OCI-LY1 (cell line): Measurements from ENCODE around the gene DHX29.

ENCODE experiments used
- H2AFZ ChIP-seq: fragments of 200-600 bp; sonication (generic), shearing (Covaris generic); 2 replicates; pipeline ENCODE4 v1.6.0; 2014; ENCODE audit warnings: antibody characterized with exemption, mild to moderate bottlenecking, low read length
- H3F3A ChIP-seq: fragments of 200-600 bp; sonication (generic), shearing (Covaris generic); 2 replicates; pipeline ENCODE4 v1.6.0; 2014; ENCODE audit warnings: mild to moderate bottlenecking, antibody characterized with exemption, low read length, moderate library complexity; ENCODE audit not compliant: insufficient read depth
- H3K27ac ChIP-seq: fragments of 200-600 bp; sonication (generic); 2 replicates; pipeline ENCODE4 v1.5.1; 2014; ENCODE audit warnings: low read length, mixed run types, mild to moderate bottlenecking, low read depth; ENCODE audit not compliant: poor library complexity, severe bottlenecking
- H3K27me3 ChIP-seq: fragments of 200-600 bp; sonication (generic); 2 replicates; pipeline ENCODE4 v1.6.0; 2014; ENCODE audit warnings: antibody characterized with exemption, mild to moderate bottlenecking, low read length, moderate library complexity; ENCODE audit not compliant: insufficient read depth
- H3K36me3 ChIP-seq: fragments of 200-600 bp; sonication (generic); 2 replicates; pipeline ENCODE4 v1.6.1; 2014; ENCODE audit warnings: mild to moderate bottlenecking, antibody characterized with exemption, low read length, moderate library complexity, mixed read lengths; ENCODE audit not compliant: insufficient read depth
- H3K4me1 ChIP-seq: fragments of 200-600 bp; sonication (generic); 2 replicates; pipeline ENCODE4 v1.5.1; 2014; ENCODE audit warnings: mild to moderate bottlenecking, low read length, moderate library complexity; ENCODE audit not compliant: insufficient read depth, severe bottlenecking
- H3K4me2 ChIP-seq: fragments of 200-600 bp; sonication (generic), shearing (Covaris generic); 2 replicates; pipeline ENCODE4 v1.6.1; 2014; ENCODE audit warnings: low read length
- H3K4me3 ChIP-seq: fragments of 200-600 bp; sonication (generic); 2 replicates; pipeline ENCODE4 v1.5.1; 2014; ENCODE audit warnings: low read length, low read depth, mild to moderate bottlenecking, mixed read lengths; ENCODE audit not compliant: poor library complexity, severe bottlenecking
- H3K79me2 ChIP-seq: fragments of 200-600 bp; shearing (Covaris generic); 2 replicates; pipeline ENCODE4 v1.6.1; 2016; ENCODE audit warnings: mixed run types, low read length, mixed read lengths; ENCODE audit not compliant: insufficient read depth
- H3K9ac ChIP-seq: fragments of 200-600 bp; sonication (generic), shearing (Covaris generic); 2 replicates; pipeline ENCODE4 v1.6.1; 2014; ENCODE audit warnings: mild to moderate bottlenecking, low read length, mixed read lengths
- H3K9me2 ChIP-seq: fragments of 200-600 bp; sonication (generic), shearing (Covaris generic); 2 replicates; pipeline ENCODE4 v1.6.1; 2014; ENCODE audit warnings: low read depth, mild to moderate bottlenecking, low read length, mixed read lengths
- H3K9me3 ChIP-seq: fragments of 200-600 bp; shearing (Covaris generic); 2 replicates; pipeline ENCODE4 v1.6.1; 2014; ENCODE audit warnings: low read length, mixed read lengths
- H4K20me1 ChIP-seq: fragments of 200-600 bp; sonication (generic), shearing (Covaris generic); 2 replicates; pipeline ENCODE4 v1.6.0; 2016; ENCODE audit warnings: mild to moderate bottlenecking, low read length; ENCODE audit not compliant: insufficient read depth
- EZH2 ChIP-seq: fragments of 200-600 bp; sonication (generic), shearing (Covaris generic); IDR thresholded peaks from 2 replicates; pipeline ENCODE4 v1.8.0; 2017; ENCODE audit warnings: borderline replicate concordance, mixed run types, mild to moderate bottlenecking, antibody characterized with exemption, low read length, moderate library complexity, mixed read lengths
- TF ChIP-seq, protein P1 (sequence below): fragments of 200-600 bp; sonication (generic), shearing (Covaris generic); IDR thresholded peaks from 2 replicates; pipeline ENCODE4 v1.5.1; 2017; ENCODE audit warnings: mild to moderate bottlenecking, antibody characterized with exemption, low read length, moderate library complexity, mixed read lengths

DHX29 gene, protein sequence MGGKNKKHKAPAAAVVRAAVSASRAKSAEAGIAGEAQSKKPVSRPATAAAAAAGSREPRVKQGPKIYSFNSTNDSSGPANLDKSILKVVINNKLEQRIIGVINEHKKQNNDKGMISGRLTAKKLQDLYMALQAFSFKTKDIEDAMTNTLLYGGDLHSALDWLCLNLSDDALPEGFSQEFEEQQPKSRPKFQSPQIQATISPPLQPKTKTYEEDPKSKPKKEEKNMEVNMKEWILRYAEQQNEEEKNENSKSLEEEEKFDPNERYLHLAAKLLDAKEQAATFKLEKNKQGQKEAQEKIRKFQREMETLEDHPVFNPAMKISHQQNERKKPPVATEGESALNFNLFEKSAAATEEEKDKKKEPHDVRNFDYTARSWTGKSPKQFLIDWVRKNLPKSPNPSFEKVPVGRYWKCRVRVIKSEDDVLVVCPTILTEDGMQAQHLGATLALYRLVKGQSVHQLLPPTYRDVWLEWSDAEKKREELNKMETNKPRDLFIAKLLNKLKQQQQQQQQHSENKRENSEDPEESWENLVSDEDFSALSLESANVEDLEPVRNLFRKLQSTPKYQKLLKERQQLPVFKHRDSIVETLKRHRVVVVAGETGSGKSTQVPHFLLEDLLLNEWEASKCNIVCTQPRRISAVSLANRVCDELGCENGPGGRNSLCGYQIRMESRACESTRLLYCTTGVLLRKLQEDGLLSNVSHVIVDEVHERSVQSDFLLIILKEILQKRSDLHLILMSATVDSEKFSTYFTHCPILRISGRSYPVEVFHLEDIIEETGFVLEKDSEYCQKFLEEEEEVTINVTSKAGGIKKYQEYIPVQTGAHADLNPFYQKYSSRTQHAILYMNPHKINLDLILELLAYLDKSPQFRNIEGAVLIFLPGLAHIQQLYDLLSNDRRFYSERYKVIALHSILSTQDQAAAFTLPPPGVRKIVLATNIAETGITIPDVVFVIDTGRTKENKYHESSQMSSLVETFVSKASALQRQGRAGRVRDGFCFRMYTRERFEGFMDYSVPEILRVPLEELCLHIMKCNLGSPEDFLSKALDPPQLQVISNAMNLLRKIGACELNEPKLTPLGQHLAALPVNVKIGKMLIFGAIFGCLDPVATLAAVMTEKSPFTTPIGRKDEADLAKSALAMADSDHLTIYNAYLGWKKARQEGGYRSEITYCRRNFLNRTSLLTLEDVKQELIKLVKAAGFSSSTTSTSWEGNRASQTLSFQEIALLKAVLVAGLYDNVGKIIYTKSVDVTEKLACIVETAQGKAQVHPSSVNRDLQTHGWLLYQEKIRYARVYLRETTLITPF (N-terminal part only)

DNA sequence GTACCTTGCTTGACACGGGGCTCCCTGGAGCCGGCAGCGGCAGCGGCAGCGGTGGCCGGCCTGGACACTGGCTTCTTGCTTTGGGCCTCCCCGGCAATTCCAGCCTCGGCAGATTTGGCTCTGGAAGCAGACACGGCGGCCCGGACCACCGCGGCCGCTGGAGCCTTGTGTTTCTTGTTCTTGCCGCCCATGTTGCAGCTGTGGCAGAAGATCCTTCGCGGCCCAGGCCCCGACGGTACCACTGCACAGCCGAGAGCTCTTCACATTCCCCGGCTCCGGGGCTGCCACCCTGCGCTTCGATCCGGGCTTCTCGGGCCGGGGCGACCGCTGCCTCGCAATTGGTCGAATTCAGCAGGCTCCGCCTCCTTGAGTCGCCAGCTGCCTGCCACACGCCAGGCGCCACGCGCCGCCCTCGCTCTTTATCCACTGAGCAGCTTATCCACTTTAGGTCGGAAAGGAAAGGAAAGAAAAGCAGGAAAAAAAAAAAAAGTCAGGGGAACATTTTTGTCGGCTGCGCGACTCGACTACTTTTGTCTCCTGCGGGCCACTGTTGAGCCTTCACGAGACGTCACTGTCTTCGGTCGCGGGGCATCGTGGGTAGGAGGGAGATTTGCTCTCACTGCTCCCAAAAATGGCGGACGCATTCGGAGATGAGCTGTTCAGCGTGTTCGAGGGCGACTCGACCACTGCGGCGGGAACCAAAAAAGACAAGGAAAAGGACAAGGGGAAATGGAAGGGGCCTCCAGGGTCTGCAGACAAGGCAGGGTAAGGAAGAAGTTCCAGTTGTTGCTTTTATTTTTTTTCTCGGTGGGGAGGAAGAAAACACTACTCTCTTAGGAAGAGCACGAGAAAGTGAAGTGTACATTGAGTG, at the start of gene DHX29, which contains the start of gene MTREX:
DHX29 (minus strand) TSS at position 312 of the 871 bp plus-strand sequence; CDS start at position 191, 121 bp downstream.
MTREX (plus strand) TSS at position 607 of the 871 bp plus-strand sequence; CDS start at position 632, 25 bp downstream.
- peak within 1 kb of the TSS; percentile 58 for H3K27ac ChIP-seq
- H3K27me3 ChIP-seq = no peaks in the 10 kb centered on the region
- H3K4me3 ChIP-seq = peak within 1 kb of the TSS; percentile 74
- H4K20me1 ChIP-seq = no peaks in the 10 kb centered on the region
- H3K36me3 ChIP-seq = peaks cover 32% of the 10 kb centered on the region
- H3K9me2 ChIP-seq = no peaks in the 10 kb centered on the region
- H3K9ac ChIP-seq = peak within 1 kb of the TSS; percentile 89
- TF ChIP-seq, protein P1, sequence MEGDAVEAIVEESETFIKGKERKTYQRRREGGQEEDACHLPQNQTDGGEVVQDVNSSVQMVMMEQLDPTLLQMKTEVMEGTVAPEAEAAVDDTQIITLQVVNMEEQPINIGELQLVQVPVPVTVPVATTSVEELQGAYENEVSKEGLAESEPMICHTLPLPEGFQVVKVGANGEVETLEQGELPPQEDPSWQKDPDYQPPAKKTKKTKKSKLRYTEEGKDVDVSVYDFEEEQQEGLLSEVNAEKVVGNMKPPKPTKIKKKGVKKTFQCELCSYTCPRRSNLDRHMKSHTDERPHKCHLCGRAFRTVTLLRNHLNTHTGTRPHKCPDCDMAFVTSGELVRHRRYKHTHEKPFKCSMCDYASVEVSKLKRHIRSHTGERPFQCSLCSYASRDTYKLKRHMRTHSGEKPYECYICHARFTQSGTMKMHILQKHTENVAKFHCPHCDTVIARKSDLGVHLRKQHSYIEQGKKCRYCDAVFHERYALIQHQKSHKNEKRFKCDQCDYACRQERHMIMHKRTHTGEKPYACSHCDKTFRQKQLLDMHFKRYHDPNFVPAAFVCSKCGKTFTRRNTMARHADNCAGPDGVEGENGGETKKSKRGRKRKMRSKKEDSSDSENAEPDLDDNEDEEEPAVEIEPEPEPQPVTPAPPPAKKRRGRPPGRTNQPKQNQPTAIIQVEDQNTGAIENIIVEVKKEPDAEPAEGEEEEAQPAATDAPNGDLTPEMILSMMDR = no peak
- no peak for TF ChIP-seq EZH2
- peaks cover 83% of the 10 kb centered on the region for H3K79me2 ChIP-seq
- no peak within 1 kb of the TSS for H2AFZ ChIP-seq
- peak within 1 kb of the TSS; percentile 87 for H3K4me2 ChIP-seq
- no peaks in the 10 kb centered on the region for H3K9me3 ChIP-seq
- no peaks in the 10 kb centered on the region for H3F3A ChIP-seq
- H3K4me1 ChIP-seq = peaks cover 46% of the 10 kb centered on the region

GRCh38 chr5:55356896-55357295, 49.4 kb upstream of the DHX29 start:
- no peaks in the 10 kb centered on the region for H3K9me2 ChIP-seq
- H3K9me3 ChIP-seq = no peaks in the 10 kb centered on the region
- no peaks in the 10 kb centered on the region for H4K20me1 ChIP-seq
- no peak overlapping the region for H3K4me3 ChIP-seq
- H3K36me3 ChIP-seq = peaks cover 82% of the 10 kb centered on the region
- H3F3A ChIP-seq = no peaks in the 10 kb centered on the region
- no peak overlapping the region for H3K4me2 ChIP-seq
- no peaks in the 10 kb centered on the region for H3K4me1 ChIP-seq
- no peak overlapping the region for H3K9ac ChIP-seq
- H3K27me3 ChIP-seq = no peaks in the 10 kb centered on the region
- H3K79me2 ChIP-seq = no peaks in the 10 kb centered on the region
- TF ChIP-seq, protein P1 = no peak
- no peak for TF ChIP-seq EZH2
- no peak overlapping the region for H3K27ac ChIP-seq
- no peak overlapping the region for H2AFZ ChIP-seq
